ENCODE data around the gene MUC6. TPM values are rescaled to one million over a fixed set of nuclear protein-coding genes. Genes with fewer than 3 reads are reported as not detected.

The MUC6 gene
- total RNA-seq, 4 donors from 2014 or later: under 0.01 to 2.7 (median under 0.01) TPM; not detected in 1

DNA sequence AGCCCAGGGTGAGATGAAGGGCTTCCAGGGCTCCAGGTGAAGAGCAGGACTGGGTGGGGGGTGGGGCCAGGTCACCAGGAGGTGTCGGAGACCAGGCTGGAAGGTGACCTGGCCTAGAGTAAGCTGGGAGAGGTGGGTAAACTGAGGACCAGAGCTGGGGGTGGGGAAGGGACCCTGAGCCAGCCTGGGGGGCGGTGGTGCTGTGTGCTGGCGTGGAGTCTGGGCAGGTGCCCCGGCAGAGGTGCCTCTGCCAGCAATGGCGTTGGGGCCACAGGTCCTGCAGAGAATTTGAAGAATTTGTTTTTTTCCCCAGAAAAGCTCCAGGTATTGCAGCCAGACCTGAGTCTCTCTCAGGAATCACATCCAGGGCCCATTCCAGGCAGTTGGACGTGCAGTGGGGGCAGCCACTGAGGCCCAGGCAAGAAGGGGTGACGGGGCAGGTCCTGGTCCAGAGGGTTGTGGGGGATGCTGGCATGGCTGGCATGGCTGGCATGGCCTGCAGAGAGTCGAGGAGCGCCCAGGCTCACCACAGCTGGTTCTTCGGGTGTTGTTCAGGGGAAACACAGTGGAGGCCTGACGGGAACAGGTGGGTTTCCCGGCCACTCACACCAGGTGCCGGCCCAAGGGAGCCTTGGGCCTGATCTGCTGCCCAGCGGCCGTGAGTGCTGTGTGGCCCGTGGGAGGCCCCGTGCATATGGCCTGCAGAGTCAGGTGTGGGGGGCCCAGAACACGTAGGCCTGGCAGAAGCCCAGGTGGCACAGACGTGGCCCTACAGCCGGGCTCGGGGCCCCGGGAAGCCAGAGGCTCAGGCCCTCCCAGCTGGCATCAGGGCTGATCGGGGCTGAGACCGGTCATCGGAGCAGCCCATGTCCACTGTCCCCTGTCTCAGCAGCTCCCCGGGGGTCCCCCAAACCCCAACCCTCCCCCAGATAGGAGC, 6.4 kb upstream of the MUC6 start:
- Histone ChIP-seq H3K4me3 (no peak overlapping the region), H3K36me3 (no peaks in the 10 kb centered on the region), H3K27me3 (peaks cover 0 to 51% of the 10 kb centered on the region in 2 donors), H3K9me3 (no peaks in the 10 kb centered on the region), H3K27ac (no peak overlapping the region), H3K4me1 (no peaks in the 10 kb centered on the region)
- no peak for TF ChIP-seq POLR2A (IDR thresholded peaks at IDR 0.05)
- no peak for TF ChIP-seq EP300 (IDR thresholded peaks at IDR 0.05)
- no peak for TF ChIP-seq CTCF (IDR thresholded peaks at IDR 0.05)
- no peak for DNase-seq (ENCODE audit: low spot score in 2 of 2)
- 84 to 87% methylated on average over 16 to 26 of the region's 26 CpGs for WGBS, 2 donors

DNA sequence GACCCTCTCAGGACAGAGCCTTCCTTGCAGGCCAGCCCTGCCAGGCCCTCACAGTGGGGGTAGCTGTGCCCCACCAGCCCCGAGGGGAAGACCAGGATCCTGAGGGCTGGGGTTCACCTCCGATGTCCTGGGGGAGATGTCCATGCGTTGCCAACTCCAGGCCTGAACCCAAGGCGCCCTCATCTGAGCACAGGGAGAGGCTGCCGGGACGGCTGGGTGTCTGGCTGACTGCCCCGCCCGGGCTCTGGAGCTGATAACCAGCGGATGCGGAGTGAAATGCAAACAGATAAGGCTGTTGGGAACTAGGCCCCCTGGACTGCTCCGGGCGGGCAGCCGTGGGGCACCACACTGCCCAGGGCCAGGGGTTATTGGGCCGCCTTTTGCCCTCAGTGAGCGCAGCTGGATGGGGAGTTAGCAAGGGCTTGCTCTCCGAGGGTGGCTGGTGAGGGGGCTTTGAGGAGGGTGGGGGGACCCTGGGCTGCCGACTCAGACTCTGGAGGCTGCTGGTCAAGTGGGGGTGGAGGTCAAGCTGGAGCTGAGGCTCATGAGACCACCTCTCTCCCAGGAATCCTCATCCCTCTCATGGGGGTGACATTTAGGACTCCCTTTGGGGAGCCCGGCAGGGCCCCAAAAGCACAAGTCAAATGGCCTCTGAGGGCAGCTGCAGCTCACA, 5.6 kb upstream of the MUC6 start:
- Histone ChIP-seq H3K27ac (no peak overlapping the region), H3K4me1 (no peaks in the 10 kb centered on the region), H3K4me3 (no peak overlapping the region), H3K27me3 (peaks cover 0 to 53% of the 10 kb centered on the region in 2 donors), H3K36me3 (no peaks in the 10 kb centered on the region), H3K9me3 (no peaks in the 10 kb centered on the region)
- TF ChIP-seq EP300 (IDR thresholded peaks at IDR 0.05): no peak
- no peak for TF ChIP-seq CTCF (IDR thresholded peaks at IDR 0.05)
- no peak for TF ChIP-seq POLR2A (IDR thresholded peaks at IDR 0.05)
- no peak for DNase-seq (ENCODE audit: low spot score in 2 of 2)
- WGBS, 2 donors: 63 to 64% methylated on average over 15 to 18 of the region's 18 CpGs

GRCh38 chr11:1041471-1041870, 5.0 kb upstream of the MUC6 start:
- peaks cover 0 to 58% of the 10 kb centered on the region in 2 donors for H3K27me3 ChIP-seq
- TF ChIP-seq EP300 (IDR thresholded peaks at IDR 0.05): no peak
- TF ChIP-seq POLR2A (IDR thresholded peaks at IDR 0.05): no peak
- no peak for TF ChIP-seq CTCF (IDR thresholded peaks at IDR 0.05)
- H3K27ac ChIP-seq: no peak overlapping the region
- H3K4me1 ChIP-seq: no peaks in the 10 kb centered on the region
- DNase-seq (ENCODE audit: low spot score in 2 of 2): no peak
- no peak overlapping the region for H3K4me3 ChIP-seq
- no peaks in the 10 kb centered on the region for H3K9me3 ChIP-seq
- no peaks in the 10 kb centered on the region for H3K36me3 ChIP-seq
- WGBS, 2 donors: 77% methylated on average over 9 of the region's 9 CpGs; no CpG with 5 or more reads in 1 of the 2 donors

GRCh38 chr11:1041149-1041467, 4.6 kb upstream of the MUC6 start:
- H3K27ac ChIP-seq: no peak overlapping the region
- DNase-seq (ENCODE audit: low spot score in 2 of 2): no peak
- no peaks in the 10 kb centered on the region for H3K4me1 ChIP-seq
- 73 to 84% methylated on average over 5 of the region's 8 CpGs for whole genome bisulfite sequencing, 2 donors
- no peak for TF ChIP-seq EP300 (IDR thresholded peaks at IDR 0.05)
- no peak for TF ChIP-seq POLR2A (IDR thresholded peaks at IDR 0.05)
- no peak for TF ChIP-seq CTCF (IDR thresholded peaks at IDR 0.05)
- H3K27me3 ChIP-seq: peaks cover 0 to 61% of the 10 kb centered on the region in 2 donors
- no peaks in the 10 kb centered on the region for H3K9me3 ChIP-seq
- H3K4me3 ChIP-seq: no peak overlapping the region
- no peaks in the 10 kb centered on the region for H3K36me3 ChIP-seq
